Measurements from ENCODE around the gene FAM117B.

FAM117B gene

GRCh38 chr2:202634556-202635427 is at the start of gene FAM117B:
TSS of gene FAM117B (plus strand) at chr2:202634969. CDS start at chr2:202635188, 219 bp downstream.
- DNase-seq (ENCODE audit: low spot score): peak; percentile 99

- DNase-seq (ENCODE audit: low spot score): peak; percentile 86
Observed at GRCh38 chr2:202588647-202589581, 45.9 kb upstream of the FAM117B start.

GRCh38 chr2:202589582-202589949 is 45.2 kb upstream of the FAM117B start:
- DNase-seq (ENCODE audit: low spot score): no peak

GRCh38 chr2:202592566-202592965 is 42.2 kb upstream of the FAM117B start:
- no peak for DNase-seq (ENCODE audit: low spot score)

GRCh38 chr2:202599105-202599504 is 35.7 kb upstream of the FAM117B start:
- DNase-seq (ENCODE audit: low spot score): no peak

- no peak for DNase-seq (ENCODE audit: low spot score)
Observed at GRCh38 chr2:202599911-202600310, 34.9 kb upstream of the FAM117B start.

GRCh38 chr2:202604699-202605098 is 30.1 kb upstream of the FAM117B start:
- no peak for DNase-seq (ENCODE audit: low spot score)

GRCh38 chr2:202605174-202605573 is 29.6 kb upstream of the FAM117B start:
- no peak for DNase-seq (ENCODE audit: low spot score)

GRCh38 chr2:202608142-202608852 is 26.5 kb upstream of the FAM117B start:
- DNase-seq (ENCODE audit: low spot score): no peak

- DNase-seq (ENCODE audit: low spot score): peak; percentile 13
Observed at GRCh38 chr2:202609381-202610145, 25.2 kb upstream of the FAM117B start.

- DNase-seq (ENCODE audit: low spot score): no peak
Observed at GRCh38 chr2:202610380-202610779, 24.4 kb upstream of the FAM117B start.

GRCh38 chr2:202612145-202612544 is 22.6 kb upstream of the FAM117B start:
- no peak for DNase-seq (ENCODE audit: low spot score)

- DNase-seq (ENCODE audit: low spot score): no peak
Observed at GRCh38 chr2:202613479-202613878, 21.3 kb upstream of the FAM117B start.

- DNase-seq (ENCODE audit: low spot score): no peak
Observed at GRCh38 chr2:202624133-202624532, 10.6 kb upstream of the FAM117B start.

- DNase-seq (ENCODE audit: low spot score): no peak
Observed at GRCh38 chr2:202627042-202627441, 7.7 kb upstream of the FAM117B start.

GRCh38 chr2:202628646-202629198 is 6.0 kb upstream of the FAM117B start:
- DNase-seq (ENCODE audit: low spot score): no peak

GRCh38 chr2:202632682-202633290 is 2.0 kb upstream of the FAM117B start:
- no peak for DNase-seq (ENCODE audit: low spot score)

- DNase-seq (ENCODE audit: low spot score): no peak
Observed at GRCh38 chr2:202633470-202633869, 1.3 kb upstream of the FAM117B start.

- peak; percentile 97 for DNase-seq (ENCODE audit: low spot score)
Observed at GRCh38 chr2:202635428-202636212, 851 bp downstream of the FAM117B start.

- no peak for DNase-seq (ENCODE audit: low spot score)
Observed at GRCh38 chr2:202636213-202636513, 1.4 kb downstream of the FAM117B start.
